HG03108 (cell line): Measurements from ENCODE around the gene TSPAN18.

ENCODE experiments used
- ATAC-seq: cut with Tn5 transposase; IDR thresholded peaks from one replicate; pipeline ENCODE4 v1.9.1; 2021; ENCODE audit warnings: moderate library complexity; ENCODE audit not compliant: unreplicated experiment

The TSPAN18 gene

DNA sequence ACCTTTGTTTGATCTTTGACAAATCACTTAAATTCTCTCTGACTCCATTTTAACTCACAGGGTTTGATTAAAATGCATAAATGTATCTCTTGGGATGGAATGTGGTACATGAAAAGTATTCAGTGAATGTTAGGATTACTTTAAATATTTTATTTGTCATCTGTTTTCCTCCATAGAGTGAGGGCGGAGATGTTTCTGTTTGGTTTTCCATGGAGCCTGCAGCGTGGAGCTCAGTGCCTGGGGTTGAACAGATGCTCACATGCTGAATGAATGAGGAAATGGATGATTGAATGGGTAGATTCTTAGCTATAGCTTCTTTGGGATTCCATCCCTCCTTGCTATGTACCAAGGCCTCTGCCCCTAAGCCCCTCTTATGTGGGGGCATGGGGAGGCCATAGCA is 10.0 kb downstream of the TSPAN18 start:
- no peak for ATAC-seq

- ATAC-seq, result no peak
Measured at GRCh38 chr11:44737245-44738085, 10.7 kb downstream of the TSPAN18 start.

- no peak for ATAC-seq
Measured at GRCh38 chr11:44738791-44739190, 12.0 kb downstream of the TSPAN18 start.

- no peak for ATAC-seq
Measured at GRCh38 chr11:44740967-44741366, 14.2 kb downstream of the TSPAN18 start.

- ATAC-seq, result no peak
Measured at GRCh38 chr11:44741976-44742375, 15.2 kb downstream of the TSPAN18 start.

DNA sequence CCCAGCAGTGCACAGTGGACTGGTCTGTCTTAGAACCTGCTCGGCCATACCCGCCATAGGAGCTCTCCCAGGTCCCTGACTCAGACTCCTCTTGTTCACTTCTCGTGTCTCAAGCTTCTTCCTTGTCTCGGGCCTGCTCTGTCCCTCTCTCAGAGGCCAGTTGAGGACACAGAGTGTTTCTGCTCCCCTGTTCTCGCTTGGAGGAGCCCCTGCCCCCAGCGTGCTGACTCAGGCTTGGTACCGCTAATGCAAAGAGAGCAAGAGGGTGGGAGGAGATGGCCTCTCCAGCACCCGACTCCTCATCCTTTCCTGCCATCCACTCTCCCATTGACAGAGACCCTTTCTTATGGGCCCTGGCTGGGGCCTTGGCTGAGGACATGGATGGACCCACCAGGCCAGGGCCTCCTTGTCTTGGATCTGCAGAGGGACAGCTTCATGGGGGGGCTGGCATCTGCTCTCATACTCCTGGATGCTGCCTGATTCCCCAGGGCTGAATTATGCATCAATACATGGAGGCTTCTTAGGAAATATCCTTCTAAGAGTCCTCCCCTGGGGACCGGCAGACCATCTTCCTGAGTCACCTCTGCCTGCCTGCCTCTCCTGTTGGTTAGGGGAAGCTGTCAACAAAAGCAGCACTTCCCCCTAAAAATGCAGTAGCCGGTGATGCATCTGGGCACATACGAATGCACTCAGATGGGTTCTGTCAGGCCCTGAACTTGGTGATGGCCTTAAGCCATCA is 15.9 kb downstream of the TSPAN18 start:
- ATAC-seq, result no peak

DNA sequence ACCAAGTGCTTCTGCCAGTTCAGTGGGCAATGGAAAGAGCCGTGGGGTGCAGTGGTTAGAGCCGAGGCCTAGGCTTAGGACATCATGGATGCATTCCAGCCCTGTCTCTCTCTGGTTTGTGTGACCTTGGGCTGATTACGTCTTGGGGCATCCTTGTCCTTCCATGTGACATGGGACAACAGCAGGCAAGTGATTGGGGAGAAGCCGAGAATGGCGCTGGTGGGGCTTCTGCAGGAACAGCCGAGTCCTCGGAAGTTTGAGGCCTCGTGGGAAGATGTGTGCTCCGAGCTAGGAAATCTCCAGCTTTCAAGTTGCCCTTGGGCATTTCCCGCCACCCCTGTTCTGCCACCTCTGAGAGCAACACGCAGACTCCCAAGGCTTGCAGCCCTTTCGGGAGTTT is 16.6 kb downstream of the TSPAN18 start:
- ATAC-seq, result no peak

GRCh38 chr11:44743959-44744557 is 17.3 kb downstream of the TSPAN18 start:
- no peak for ATAC-seq

- ATAC-seq, result no peak
Measured at GRCh38 chr11:44746894-44747293, 20.1 kb downstream of the TSPAN18 start.

- no peak for ATAC-seq
Measured at GRCh38 chr11:44747316-44747715, 20.6 kb downstream of the TSPAN18 start.

GRCh38 chr11:44747836-44748235 is 21.1 kb downstream of the TSPAN18 start:
- no peak for ATAC-seq

DNA sequence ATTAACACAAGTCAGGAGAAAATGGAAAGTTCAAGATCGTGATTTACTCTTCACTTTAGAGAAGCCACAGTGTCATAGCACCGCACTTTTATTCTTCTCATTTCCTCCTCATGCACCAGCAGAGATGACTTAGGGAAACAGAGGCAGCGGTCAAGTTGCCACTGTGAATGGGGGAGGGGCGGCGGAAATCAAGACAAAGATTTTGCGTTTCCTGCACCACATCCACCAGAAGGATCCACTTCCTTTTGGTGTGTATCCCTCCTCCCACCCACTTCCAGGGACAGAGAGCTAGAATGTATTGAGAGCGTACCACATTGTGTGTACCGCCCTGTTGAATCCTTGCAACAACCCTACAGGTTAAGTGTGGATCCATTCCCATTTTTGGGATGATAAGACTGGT is 21.8 kb downstream of the TSPAN18 start:
- ATAC-seq, result no peak

GRCh38 chr11:44749189-44749588 is 22.4 kb downstream of the TSPAN18 start:
- no peak for ATAC-seq

DNA sequence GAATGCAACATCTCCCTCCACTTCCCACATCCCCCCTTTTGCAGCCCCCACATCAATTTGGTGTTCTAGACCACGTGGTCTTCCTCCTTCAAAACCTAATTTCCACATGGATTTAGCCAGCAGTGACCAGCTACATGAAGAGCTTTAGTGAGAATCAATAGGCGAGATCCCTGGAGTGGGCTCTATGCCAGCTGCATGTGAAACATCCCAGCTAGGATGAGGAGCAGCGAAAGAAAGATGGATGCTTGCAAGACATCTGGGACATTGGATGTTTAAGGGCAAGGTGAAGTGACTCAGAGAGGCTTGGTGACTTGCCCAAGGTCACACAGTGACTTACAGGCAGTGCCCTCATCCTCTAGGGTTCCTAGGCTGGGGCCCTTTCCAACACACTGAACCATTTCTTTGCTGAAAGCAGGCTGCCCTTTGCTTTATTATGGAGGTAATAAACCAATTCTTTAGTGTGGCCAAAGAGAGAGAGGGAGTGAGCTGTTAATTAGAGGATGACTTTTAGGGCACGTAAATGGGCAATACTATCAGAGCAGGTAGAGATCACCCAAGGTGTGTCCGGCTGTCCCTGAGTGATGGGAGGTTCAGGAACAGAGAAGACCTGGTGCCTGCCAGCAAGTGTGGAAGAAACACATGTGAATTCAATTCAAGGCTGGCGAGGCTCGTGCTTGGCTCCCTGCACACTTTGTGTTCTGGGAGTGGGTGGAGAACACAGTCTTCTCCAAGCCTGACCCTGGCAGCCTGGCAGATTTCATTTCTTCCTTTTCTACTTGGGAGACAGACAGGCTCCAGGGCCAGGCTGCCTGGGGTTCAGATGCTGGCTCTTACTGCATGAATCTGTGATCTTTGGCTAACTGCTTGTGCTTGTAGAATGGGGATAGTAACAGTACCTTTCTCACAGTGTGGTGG is 24.0 kb downstream of the TSPAN18 start:
- ATAC-seq, result no peak

DNA sequence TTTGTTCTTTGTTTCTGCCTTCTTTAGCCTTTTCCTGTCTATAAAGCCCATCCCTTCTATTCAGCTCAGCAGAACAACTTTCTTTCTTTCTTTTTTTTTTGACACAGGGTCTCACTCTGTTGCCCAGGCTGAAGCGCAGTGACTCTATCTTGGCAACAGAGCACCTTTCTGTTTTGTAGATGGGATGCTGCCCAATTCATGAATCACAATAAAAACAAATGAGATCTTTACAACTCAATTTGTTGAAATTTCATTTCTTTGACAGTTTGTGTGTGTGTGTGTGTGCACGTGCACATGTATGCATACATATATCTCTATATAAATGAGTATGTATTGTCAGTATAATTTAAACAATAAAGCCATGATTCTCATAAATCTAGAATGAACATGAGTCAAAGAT is 25.5 kb downstream of the TSPAN18 start:
- ATAC-seq, result no peak

GRCh38 chr11:44752713-44753112 is 26.0 kb downstream of the TSPAN18 start:
- ATAC-seq, result no peak

- no peak for ATAC-seq
Measured at GRCh38 chr11:44753961-44754645, 27.3 kb downstream of the TSPAN18 start.

DNA sequence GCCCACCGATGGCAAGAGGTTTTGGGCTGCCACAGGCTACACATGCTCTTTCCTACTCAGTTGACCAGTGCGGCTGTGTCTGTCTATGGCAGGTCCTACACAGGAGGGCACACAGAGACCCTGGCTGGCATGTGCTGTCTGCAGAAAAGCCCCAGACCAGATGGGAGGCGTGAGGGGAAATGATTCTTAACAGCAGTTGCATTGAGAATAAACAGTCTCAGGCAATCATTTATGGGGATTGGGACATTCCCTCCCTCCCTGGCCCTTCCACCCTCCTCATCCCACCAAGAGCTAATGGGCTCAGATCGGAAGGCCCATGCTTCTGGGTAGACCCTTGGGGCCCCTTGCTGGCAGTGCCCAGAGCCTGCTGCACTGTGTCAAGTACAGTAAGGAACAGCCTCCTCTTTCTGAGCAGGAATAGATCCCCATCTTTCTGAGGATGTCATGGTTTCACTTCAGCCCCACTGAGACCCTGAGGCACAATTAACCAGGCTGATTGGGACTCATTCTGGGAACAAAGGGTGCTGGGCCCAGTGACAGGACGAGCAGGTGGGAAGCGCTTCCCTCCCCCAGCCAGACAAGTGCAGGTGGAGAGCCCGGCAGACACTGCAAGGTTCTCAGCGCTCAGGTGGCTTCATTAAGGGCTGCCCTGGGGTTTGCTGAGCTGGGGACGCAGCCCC is 28.3 kb downstream of the TSPAN18 start:
- no peak for ATAC-seq
